NCI-H2081 (cell line): ENCODE data around the gene KIAA0586.
"Not testable (repeated sequence)": the region's sequence is repeated elsewhere in the genome, so short reads cannot be mapped to it uniquely, and the experiment has no call there.

Experiments used
- DNase-seq, 2 experiments: peaks; one replicate each; lab custom pipeline; 2025; lab: John Stamatoyannopoulos, UW

KIAA0586 gene

DNA sequence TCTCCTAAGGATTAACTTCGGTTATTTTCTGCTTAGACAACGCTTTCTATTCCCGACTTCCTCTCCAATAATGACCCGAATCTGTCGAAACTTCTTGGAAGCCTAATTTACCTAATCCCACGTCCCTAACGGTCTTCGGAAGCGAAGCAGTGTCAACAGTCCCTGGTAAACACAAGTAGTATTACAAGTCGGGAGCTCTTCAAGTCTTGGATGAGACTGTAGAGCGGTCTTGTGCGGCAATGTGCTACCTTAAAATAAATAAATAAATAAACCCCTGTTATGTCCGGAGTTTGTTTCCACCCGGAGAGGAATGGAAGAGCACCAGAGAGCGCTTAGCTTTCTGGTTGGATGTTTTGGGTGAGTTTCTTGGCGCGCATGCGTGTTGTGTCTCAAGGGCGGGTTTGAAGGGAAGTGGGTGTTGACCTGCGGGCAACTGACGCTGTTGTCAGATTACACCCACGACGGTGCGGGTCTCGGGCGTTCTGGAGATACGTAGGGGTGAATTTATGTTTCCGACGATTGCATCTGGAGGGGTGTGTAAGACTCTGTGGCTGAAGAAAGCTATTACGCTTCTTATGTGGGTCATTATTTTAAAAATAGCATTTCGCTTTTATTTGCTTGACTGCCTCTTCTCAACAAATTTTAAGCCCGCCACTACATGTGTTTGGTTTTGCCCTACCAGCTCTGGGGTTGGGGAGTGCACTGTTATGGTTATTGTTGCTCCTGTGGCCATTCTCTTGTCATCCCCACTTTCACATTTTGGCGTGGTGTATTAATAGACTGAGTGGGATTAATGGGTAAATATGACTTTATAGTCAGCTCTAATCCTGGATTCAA, at the start of gene KIAA0586, which contains the start of gene TIMM9:
KIAA0586 (plus strand) TSS at position 439 of the 837 bp plus-strand sequence. CDS start 546 bp downstream, outside the sequence.
TIMM9 (minus strand) TSS at position 251 of the 837 bp plus-strand sequence. CDS start 15,586 bp downstream, outside the sequence.
- DNase-seq: peak; percentile 96 to 98

DNA sequence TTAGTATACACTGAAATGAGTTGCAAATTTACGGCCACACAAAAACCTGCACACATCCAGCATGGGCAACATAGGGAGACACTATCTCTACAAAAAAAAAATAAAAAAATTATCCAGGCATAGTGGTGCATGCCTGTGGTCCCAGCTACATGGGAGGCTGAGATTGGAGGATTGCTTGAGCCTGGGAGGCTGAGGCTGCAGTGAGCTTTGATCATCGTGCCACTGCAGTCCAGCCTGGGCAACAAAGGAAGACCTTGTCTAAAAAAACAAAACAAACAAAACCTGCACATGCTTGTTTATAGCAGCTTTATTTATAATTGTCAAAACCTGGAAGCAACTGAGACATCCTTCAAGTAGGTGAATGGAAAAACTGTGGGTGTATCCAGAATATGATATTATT, 36.7 kb upstream of the KIAA0586 start:
- DNase-seq: no peak

DNA sequence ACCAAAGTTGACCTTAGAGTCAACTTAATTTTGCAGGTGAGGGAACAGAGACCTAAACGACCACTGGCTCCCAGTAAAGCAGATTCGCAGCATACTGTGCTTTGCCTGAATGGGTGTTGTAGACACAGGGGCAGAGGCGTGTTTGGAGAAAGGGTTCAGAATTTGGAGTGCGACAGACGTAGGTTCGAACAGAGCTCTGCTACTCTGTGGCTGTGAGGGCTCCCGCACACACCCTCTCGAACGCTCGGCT, 32.0 kb upstream of the KIAA0586 start:
- DNase-seq: no peak

DNA sequence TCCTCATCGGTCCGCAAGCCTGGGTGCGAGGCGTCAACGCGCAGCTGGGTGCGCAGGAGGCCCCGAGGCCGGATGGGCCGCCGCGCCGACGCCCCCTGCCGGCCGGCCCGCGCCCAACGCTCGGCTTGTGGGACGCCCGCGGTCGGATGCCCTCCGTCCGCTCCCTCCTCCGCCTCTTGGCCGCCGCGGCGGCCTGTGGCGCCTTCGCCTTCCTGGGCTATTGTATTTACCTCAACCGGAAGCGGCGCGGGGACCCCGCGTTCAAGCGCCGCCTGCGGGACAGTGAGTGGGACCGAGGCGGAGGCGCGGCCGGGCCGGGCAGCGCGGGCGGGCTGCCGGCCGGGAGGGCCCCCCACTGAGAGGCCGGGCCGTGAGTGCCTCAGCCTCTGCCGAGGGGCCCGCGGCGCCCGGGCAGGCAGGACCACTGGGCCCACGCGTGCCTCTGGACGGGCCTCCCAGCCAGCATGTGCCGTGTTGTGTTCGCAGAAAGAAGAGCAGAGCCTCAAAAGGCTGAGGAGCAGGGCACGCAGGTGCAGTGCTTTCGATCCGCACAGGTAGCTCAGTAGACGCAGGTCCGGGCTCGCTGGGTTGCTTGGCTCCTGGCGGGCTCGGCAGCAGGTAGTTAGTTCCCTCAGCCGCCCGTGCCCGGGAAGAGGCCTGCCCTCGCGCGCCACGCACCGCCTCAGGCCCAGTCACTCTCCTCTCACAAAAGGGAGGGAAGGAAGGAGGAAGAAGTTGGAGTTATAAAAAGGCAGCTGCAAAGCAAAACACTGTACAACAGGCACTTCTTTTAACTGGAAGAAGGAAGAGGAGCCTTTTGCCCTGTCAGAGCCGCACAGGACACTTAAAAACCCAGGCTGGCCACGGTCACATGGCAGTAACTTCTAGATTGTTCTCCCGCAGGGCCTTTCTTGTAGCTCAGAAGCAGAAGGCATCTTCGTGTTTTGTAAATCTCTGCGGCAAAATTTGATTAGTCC, 31.4 kb upstream of the KIAA0586 start, which contains the start of gene TOMM20L:
TOMM20L (plus strand) TSS at position 119 of the 977 bp plus-strand sequence; CDS start at position 147, 28 bp downstream.
- peak; percentile 58 to 74 for DNase-seq

DNA sequence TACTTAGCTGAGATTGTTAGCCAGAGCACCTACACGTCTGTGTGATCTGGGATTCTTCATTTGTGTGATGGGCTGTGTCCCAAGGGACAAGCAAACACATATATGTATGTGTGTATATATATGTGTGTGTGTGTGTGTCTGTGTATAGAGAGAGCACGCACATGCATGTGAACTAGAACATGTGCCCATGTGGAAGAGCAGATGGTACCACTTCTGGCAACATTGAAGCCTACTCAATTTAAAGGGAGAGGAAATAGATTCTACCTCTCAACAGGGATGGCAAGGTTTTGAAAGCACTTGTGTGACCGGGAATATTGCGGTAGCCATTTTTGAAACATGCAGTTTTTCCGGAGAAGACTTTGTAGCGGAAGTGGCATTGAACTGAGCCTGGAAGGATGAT, 30.4 kb upstream of the KIAA0586 start:
- DNase-seq: no peak

DNA sequence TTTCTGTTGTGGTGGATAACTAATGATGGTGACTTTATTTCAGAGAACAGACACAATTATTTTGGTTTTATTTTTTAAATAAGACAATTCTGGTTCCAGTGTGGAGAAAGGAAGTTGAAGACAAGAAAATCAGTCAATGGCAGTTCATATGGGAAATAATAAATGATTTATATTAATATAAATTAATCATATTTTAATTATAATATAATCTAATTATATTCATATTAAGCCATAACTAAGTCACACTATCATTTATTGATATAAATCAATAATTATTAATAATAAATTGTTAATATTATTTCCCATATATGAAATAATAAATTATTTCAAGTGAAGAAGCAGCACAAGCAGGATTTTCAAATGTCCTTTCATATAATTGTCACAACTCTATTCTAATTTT, 29.0 kb upstream of the KIAA0586 start:
- DNase-seq: no peak

DNA sequence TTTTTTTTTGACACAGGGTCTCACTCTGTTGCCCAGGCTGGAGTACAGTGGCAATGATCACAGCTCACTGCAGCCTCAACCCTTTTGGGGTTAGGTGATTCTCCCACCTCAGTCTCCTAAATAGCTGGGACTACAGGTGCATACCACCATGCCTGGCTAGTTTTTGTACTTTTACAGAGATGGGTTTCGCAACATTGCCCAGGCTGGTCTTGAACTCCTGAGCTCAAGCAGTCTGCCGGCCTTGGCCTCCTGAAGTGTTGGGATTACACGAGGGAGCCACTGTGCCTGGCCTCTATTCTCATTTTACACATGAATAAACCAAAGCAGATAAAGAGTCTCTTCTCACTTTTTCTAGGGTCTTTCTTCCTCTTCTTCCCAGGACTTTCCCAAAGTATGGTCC, 28.6 kb upstream of the KIAA0586 start:
- no peak for DNase-seq

DNA sequence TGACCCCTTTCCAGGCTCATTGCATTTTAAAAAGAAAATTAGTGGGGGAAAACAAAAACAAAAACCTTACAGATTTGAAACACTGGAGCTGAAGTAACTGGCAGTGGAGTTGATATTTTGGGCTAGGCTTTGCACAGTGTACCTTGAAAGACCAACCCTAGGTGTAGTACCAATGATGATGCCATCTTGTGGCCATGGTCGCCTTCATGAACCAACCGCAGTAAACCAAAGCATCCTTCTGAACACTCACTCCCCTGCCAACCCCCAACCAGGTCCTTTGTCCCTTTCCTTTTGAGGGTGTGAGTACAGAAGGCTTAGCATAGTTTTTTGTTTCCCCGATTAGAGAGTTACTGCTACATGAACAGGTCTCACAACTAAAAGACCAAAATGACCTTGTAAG, 25.9 kb upstream of the KIAA0586 start:
- peak in 1 of 2 experiments; percentile 6 for DNase-seq

DNA sequence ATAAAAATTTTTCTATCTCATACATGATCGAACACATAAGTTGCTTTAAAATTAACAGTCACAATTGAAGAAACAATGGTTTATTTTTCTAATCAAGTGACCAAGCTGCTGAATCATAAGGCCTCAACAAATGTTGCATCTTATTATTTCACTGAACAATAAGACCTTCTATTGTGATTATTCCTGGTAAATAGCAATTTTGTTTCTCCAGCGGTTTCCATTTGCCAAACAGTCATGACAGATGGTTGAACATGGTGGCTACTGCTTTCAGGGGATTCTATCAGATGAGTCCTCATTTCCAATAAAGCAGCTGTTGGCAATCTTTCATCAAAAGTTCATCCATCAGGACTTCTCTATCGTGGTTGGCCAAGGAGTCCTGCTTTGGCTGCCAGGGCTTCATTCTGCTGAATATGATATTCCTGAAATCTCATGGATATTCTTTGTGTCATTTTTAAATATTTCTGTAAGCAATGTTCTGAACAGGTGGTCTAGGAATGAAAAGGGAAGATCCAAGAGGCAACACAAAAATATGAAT, 18.8 kb upstream of the KIAA0586 start:
- no peak for DNase-seq

DNA sequence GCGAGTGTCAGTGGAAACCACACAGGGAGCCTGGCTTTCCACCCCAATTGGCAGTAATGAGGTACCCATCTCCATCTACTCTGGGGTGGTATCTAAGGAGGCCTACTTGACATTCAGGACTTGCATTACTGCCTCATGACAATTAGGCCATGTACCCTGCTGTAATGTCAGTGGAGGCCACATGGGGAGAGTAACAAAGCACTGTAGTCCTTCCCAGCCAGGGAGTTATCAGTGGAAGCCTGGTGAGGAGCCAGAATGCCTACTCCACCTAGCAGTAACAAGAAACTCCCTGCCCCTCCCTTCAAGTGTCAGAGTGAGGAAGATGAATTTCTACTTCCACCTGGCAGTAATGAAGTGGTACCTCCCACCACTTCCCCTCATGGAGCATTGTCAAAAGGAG, 12.7 kb upstream of the KIAA0586 start:
- DNase-seq: peak in 1 of 2 experiments; percentile 12

DNA sequence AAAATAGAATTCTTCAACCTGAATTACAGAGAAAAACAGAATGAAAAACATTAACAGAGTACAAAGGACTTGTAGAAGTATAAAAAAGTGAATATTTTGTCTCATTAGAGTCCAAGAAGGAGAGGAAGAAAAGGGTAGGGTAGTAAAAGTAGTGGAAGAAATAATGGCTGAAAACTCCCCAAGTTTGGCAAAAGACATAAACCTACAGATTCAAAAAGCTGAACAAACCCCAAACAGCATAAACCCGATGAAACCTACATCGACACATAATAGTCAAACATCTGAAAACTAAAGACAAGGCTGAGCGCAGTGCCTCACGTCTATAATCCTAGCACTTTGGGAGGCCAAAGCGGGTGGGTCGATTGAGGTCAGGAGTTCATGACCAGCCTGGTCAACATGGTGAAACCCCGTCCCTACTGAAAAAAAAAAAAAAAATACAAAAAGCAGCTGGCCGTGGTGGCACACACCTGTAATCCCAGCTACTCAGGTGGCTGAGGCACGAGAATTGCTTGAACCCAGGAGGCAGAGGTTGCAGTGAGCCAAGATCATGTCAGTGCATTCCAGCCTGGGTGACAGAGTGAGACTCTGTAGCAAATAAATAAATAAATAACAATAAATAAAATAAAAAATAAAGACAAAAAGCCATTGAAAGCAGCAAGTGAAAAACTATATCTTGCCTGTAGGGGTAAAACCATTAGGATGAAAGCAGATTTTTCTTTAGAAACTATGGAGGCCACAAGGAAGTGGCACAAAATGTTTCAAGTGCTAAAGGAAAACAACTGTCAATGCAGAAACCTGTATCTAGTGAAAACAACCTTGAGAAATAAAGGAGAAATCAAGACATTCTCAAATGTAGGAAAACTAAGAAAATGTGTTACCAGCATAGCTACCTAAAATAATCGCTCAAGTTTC, 11.6 kb upstream of the KIAA0586 start:
- no peak for DNase-seq

DNA sequence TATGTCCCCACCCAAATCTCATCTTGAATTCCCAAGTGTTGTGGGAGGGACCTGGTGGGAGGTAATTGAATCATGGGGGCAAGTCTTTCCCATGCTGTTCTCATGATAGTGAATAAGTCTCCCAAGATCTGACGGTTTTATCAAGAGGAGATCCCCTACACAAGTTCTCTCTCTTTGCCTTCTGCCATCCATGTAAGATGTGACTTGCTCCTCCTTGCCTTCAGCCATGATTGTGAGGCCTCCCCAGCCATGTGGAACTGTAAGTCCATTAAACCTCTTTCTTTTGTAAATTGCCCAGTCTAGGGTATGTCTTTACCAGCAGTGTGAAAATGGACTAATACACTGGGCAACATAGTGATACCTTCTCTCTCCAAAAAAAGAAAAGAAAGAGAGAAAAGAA, 10.6 kb upstream of the KIAA0586 start:
- not testable (repeated sequence) for DNase-seq

DNA sequence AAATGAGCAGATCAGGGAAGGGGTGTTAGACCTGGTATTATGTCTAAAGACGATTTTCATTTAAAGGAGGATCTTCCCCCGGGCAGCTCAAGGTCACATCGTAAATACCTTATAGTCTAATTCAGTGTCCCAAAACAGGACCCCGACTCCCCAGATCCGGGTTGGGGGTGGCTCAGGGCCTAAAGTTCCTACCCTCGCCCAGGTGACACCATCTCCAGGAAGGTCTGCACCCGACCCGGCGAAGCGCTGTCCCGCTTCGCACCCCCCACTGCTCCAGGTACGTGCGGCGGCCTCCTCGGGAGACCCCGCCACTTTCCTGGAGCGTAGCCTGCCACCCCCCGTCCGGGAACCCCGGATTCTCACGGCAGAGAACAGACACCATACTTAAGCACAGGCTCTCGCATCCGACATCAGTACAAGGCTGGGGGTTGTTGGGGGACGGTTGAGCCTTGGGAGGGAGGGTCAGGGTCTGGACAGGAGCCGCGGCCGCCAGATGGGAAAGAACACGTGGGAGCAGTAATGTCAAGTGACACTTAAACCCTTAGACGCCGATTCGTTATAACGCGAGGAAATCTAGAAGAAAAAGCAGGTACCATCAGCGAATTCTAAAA, 744 bp upstream of the KIAA0586 start:
- DNase-seq: peak; percentile 51 to 77

DNA sequence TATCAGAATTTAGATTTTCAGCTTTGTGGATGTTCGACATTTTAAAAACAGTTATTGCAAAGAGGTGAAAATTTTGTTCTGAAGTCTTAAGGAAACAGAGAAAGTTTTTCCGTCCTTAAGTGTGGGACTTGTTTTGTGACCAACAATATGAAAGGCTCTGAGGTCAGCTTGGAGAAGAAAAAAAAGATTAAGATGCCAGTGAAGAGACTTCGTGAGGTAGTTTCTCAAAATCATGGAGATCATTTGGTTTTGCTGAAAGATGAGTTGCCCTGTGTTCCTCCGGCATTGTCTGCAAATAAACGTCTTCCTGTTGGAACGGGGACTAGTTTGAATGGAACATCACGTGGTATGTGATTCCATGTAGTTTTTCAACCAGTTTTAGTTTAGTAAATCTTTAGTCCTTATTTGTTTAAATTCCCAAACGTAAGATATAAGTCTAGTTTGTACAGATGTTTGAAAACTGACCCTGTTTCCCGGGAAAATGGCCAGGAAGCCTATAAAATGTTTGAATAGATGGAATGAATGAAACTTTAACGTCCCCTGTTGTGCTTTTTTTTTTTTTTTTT, 682 bp downstream of the KIAA0586 start:
- peak; percentile 51 to 59 for DNase-seq

DNA sequence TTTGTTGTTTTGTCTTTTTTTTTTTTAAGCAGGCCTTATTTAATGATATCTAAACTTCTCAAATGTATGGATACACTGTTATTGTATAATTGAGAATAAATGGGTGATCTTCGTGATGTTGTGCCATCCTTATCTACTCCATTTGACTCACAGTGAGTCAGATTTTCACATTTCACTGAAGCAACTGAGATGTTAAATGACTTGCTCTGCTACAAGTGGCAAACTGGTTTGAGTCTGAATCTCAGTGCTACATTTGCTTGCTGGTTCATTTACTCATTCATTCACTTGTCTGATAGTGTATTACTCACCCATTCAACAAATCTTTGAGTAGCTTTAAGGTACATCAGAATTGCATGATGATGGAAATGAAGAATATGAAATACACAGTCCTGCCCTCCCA, 2.6 kb downstream of the KIAA0586 start:
- no peak for DNase-seq

DNA sequence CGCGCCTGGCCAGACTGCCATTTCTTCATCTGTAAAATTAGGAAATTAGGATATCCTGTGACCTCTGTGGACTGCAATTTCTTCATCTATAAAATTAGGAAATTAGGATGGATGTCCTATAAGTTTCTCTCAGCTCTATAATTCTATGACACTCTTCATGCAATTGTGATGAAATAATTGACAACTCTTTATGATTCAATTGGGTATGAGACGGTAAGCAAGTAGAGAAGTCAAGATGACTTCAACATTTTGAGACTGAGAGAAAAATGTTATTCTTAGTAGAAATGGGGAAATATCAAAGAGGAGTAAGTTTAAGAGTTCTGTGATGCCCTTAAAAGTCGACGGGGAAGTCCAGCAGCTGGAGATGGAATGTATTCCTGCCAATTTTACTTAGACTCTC, 12.0 kb downstream of the KIAA0586 start:
- no peak for DNase-seq

DNA sequence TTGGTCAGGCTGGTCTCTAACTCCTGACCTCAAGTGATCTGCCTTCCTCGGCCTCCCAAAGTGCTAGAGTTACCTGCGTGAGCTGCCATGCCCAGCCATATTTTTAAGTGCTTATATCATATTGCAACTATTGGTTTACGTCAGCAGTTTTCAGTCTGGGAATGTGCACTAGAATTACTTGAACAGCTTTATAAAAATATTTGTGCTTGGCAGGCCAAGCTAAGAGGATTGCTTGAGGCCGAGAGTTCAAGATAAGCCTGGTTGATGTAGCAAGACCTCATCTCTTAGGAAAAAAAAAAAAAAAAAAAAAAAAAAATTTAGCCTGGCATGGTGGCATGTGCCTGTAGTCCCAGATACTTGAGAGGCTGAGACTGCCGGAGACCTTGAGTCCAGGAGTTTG, 17.1 kb downstream of the KIAA0586 start:
- DNase-seq: no peak

DNA sequence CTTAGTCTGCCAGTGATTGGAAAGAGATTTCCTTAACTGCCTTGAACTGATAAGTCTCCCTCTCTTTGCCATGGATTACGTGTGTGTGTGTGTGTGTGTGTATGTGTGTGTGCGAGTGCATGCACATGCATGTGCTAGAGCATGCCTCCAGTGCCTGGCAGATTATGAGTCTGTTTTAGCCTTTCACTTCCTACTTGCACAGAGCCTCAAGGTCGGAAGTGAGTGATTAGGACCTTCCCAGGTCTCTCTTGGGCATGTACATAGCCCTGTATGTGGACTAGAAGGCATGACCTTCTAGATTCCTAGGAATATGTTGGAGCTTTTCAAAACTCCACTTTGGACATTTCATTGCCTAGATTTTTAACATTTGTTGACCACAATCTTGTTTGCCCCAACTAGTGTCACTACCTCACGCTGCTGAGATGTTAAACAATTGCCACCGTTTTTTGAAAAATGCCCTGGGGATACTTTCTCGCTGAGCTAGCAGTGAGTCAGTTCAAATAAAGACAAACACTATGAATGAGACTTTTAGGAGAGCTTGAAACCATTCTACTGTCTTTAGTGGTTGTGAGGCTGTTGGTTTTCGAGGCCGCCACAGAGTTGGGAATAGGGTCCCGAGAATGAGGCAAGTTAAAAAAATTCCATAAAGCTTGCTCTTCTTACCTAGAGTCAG, 28.2 kb downstream of the KIAA0586 start:
- DNase-seq: no peak

DNA sequence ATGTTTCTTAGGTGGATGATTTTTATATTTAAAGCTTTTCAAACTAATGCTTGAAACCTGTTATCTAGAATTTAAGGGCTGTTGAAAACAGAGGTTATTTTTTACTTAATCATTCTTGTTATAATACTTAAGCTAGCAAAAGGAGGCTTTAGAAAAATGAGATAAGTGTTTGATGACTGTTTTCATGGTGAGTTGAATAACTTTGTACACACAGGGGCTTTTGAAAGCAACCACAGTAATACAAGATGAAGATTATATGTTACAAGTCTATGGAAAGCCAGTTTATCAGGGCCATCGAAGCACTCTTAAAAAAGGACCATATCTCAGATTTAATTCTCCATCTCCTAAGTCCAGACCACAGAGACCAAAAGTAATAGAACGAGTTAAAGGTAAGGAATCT, 33.3 kb downstream of the KIAA0586 start:
- DNase-seq: peak in 1 of 2 experiments; percentile 2

DNA sequence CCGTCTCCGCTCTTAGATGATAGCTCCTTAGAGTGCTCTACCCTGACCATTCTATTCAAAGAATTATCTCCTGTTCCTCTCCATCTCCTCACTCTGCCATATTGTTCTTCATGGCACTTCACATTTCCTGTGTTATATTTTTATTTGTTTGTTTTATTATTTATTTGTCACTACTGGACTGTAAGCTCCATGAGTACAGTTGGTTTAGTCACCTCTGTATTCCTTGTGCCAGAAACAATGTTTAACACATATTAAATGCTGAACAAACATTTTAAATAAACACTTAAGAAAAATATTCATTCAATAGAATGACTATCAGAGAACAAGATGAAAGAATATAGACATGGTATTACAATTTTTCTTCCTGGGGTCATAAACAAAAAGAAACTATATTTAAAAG, 35.6 kb downstream of the KIAA0586 start:
- DNase-seq: no peak
